HCT116 (cell line): ENCODE results near the gene SLC26A2. TPM values are rescaled to one million over a fixed set of nuclear protein-coding genes. Genes with fewer than 3 reads are reported as not detected.

Experiments used
- ATAC-seq: fragments of 200-7000 bp; cut with Tn5 transposase; 2 replicates; pipeline ENCODE4 v1.9.1; 2020; ENCODE audit warnings: mild to moderate bottlenecking, moderate library complexity
- BruUV-seq: library from RNA; stranded (reverse); fragments of 400-500 nt; replicated peaks from 2 replicates; lab custom pipeline; 2021; lab: Mats Ljungman, UMichigan
- CTCF ChIA-PET: fragments of 300-600 bp; sonication (Branson Sonifier 250); formaldehyde crosslinking; loops from one replicate; lab custom pipeline; 2021; ENCODE audit warnings: antibody characterized with exemption; lab: Charles Lee
- POLR2A ChIA-PET: fragments of 300-600, 350-600 bp; sonication (Branson Sonifier 250); formaldehyde crosslinking; loops from one replicate; lab custom pipeline; 2021; ENCODE audit warnings: antibody characterized with exemption; lab: Charles Lee
- RAD21 ChIA-PET, 2 experiments: fragments of 300-600 bp; sonication (Branson Sonifier 250); formaldehyde crosslinking; loops; one replicate each; lab custom pipeline; 2023; ENCODE audit warnings: low total read pairs in 2 of 2; ENCODE audit not compliant: uncharacterized antibody in 2 of 2, unreplicated experiment in 2 of 2, low non-redundant PET in 1 of 2; lab: Charles Lee
- DNase-seq: peaks from one replicate; pipeline ENCODE4 v3.0.0-alpha.2; 2010; ENCODE audit warnings: low read depth, low spot score
- H2AFZ ChIP-seq: fragments of 200-600 bp; shearing (Covaris generic), sonication (generic); 2 replicates; pipeline ENCODE4 v1.6.1; 2017; ENCODE audit warnings: low read depth, mixed run types, mixed read lengths, antibody characterized with exemption, low read length; ENCODE audit not compliant: poor library complexity, severe bottlenecking
- H3K27ac ChIP-seq: 2 replicates; pipeline ENCODE4 v1.5.1; 2012; ENCODE audit warnings: low read depth, low read length
- H3K27me3 ChIP-seq: fragments of 200-600 bp; sonication (generic); 2 replicates; pipeline ENCODE4 v1.6.1; 2016; ENCODE audit warnings: mixed run types, low read length, mixed read lengths; ENCODE audit not compliant: insufficient read depth
- H3K36me3 ChIP-seq, 2 experiments: fragments of 200-500 bp in 1 of 2; fragments of 200-600 bp in 1 of 2; sonication (Bioruptor generic) in 1 of 2; sonication (generic) in 1 of 2; 2 replicates each; pipeline versions ENCODE4 v1.5.1 to v1.6.1; 2014 to 2016; ENCODE audit warnings: low read length in 2 of 2, inconsistent platforms in 1 of 2, mixed read lengths in 1 of 2, mixed run types in 1 of 2; ENCODE audit not compliant: insufficient read depth in 2 of 2, control insufficient read depth in 1 of 2
- H3K4me1 ChIP-seq, 2 experiments: fragments of 200-600 bp in 1 of 2; sonication (generic) in 1 of 2; 2 replicates each; pipeline versions ENCODE4 v1.5.1 to v1.6.1; 2012 to 2017; ENCODE audit warnings: low read length in 2 of 2, inconsistent platforms in 1 of 2, mild to moderate bottlenecking in 1 of 2, mixed read lengths in 1 of 2, mixed run types in 1 of 2, moderate library complexity in 1 of 2; ENCODE audit not compliant: insufficient read depth in 2 of 2, control insufficient read depth in 1 of 2
- H3K4me2 ChIP-seq: fragments of 200-600 bp; sonication (generic); 2 replicates; pipeline ENCODE4 v1.6.1; 2017; ENCODE audit warnings: mixed run types, low read length, mixed read lengths
- H3K4me3 ChIP-seq, 2 experiments: fragments of 200-600 bp in 1 of 2; sonication (generic) in 1 of 2; replicated peaks in 1 of 2; 2 replicates each; pipeline ENCODE4 v1.5.1; 2011 to 2016; ENCODE audit warnings: low read length in 2 of 2, control low read depth in 1 of 2, low read depth in 1 of 2, mild to moderate bottlenecking in 1 of 2, mixed read lengths in 1 of 2, mixed run types in 1 of 2
- H3K79me2 ChIP-seq: fragments of 200-600 bp; sonication (generic); 2 replicates; pipeline ENCODE4 v1.6.1; 2017; ENCODE audit warnings: mild to moderate bottlenecking, mixed run types, low read length, moderate library complexity, mixed read lengths; ENCODE audit not compliant: insufficient read depth
- H3K9ac ChIP-seq: fragments of 200-600 bp; sonication (generic); 2 replicates; pipeline ENCODE4 v1.6.1; 2016; ENCODE audit warnings: low read length, mixed read lengths
- H3K9me2 ChIP-seq: fragments of 200-600 bp; sonication (generic), shearing (Covaris generic); 2 replicates; pipeline ENCODE4 v1.6.1; 2017; ENCODE audit warnings: mixed run types, mild to moderate bottlenecking, moderate library complexity; ENCODE audit not compliant: insufficient read depth
- H3K9me3 ChIP-seq, 2 experiments: fragments of 200-500 bp in 1 of 2; fragments of 200-600 bp in 1 of 2; sonication (Bioruptor generic) in 1 of 2; sonication (generic) in 1 of 2; 2 replicates each; pipeline ENCODE4 v1.6.1; 2014 to 2017; ENCODE audit warnings: low read length in 2 of 2, mixed read lengths in 2 of 2, inconsistent platforms in 1 of 2, low read depth in 1 of 2, mild to moderate bottlenecking in 1 of 2, mixed run types in 1 of 2, moderate library complexity in 1 of 2; ENCODE audit not compliant: control insufficient read depth in 1 of 2, insufficient read depth in 1 of 2
- H4K20me1 ChIP-seq: fragments of 200-600 bp; sonication (generic), shearing (Covaris generic); 2 replicates; pipeline ENCODE4 v1.6.1; 2017; ENCODE audit warnings: mixed run types, mild to moderate bottlenecking, moderate library complexity; ENCODE audit not compliant: insufficient read depth
- ATF3 ChIP-seq: IDR thresholded peaks from 2 replicates; pipeline ENCODE4 v1.6.1; 2012
- CBX3 ChIP-seq: IDR thresholded peaks from 2 replicates; pipeline ENCODE4 v1.6.1; 2012; ENCODE audit warnings: low read depth
- EGR1 ChIP-seq: IDR thresholded peaks from 2 replicates; pipeline ENCODE4 v1.6.1; 2012; ENCODE audit warnings: low read depth
- EZH2 ChIP-seq: fragments of 200-600 bp; sonication (generic); IDR thresholded peaks from 2 replicates; pipeline ENCODE4 v1.6.1; 2017; ENCODE audit warnings: antibody characterized with exemption, mixed run types
- POLR2AphosphoS5 ChIP-seq: IDR thresholded peaks from 2 replicates; pipeline ENCODE4 v1.6.1; 2011; ENCODE audit warnings: mild to moderate bottlenecking, low read depth, low read length, moderate library complexity
- REST ChIP-seq: IDR thresholded peaks from 2 replicates; pipeline ENCODE4 v1.6.1; 2012; ENCODE audit warnings: low read depth
- SIN3A ChIP-seq: IDR thresholded peaks from 2 replicates; pipeline ENCODE4 v1.6.1; 2012; ENCODE audit warnings: low read depth
- TCF7L2 ChIP-seq: IDR thresholded peaks from 2 replicates; pipeline ENCODE4 v1.7.0; 2011; ENCODE audit warnings: borderline replicate concordance, inconsistent platforms; ENCODE audit not compliant: insufficient read depth, insufficient read length; ENCODE audit errors: extremely low read depth
- ZFX ChIP-seq: fragments of 450-650 bp; IDR thresholded peaks from 2 replicates; pipeline ENCODE4 v1.6.1; 2017
- intact Hi-C: fragments of 100-400 bp; cut with micrococcal nuclease; formaldehyde crosslinking; loops from 2 replicates; pipeline ENCODE4 v1.10.0; 2022
- total RNA-seq: library from RNA; stranded (reverse); gene quantifications from one replicate; pipeline ENCODE4 v1.2.1, GENCODE V29; 2021; ENCODE audit not compliant: unreplicated experiment
- TF ChIP-seq, protein P1 (sequence below), 3 experiments: fragments of 200-600 bp in 1 of 3; sonication (generic) in 1 of 3; IDR thresholded peaks in 2 of 3; conservative IDR thresholded peaks in 1 of 3; 2 replicates each; pipeline ENCODE4 v1.5.1; 2012 to 2017; ENCODE audit warnings: low read depth in 2 of 3, low read length in 2 of 3, antibody characterized with exemption in 1 of 3, borderline replicate concordance in 1 of 3, control low read depth in 1 of 3, mild to moderate bottlenecking in 1 of 3, mixed read lengths in 1 of 3, mixed run types in 1 of 3, moderate library complexity in 1 of 3; ENCODE audit not compliant: insufficient read depth in 1 of 3

SLC26A2 gene
- total RNA-seq, 1 experiment from 2014 or later = 7.8 TPM

DNA sequence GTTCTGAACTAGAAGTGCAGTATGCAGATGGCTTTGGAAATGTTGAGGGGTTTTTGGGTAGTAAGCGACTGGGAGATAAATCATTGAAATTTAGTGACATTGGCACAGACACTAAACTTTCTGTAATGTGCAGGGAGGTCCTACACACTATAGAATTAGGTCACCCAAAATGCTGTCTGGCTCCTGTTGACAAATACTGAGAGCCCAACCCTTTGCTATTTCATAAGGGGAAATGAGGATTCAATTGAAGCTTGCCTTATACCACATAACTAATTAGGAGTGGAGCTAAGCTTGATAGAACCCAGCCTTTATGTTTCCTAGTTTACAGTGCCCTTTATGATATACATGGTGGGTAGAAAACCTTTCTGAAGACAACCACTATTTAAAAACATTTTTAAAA lies 62.6 kb downstream of the SLC26A2 start:
- Histone ChIP-seq H3K4me3 (no peak overlapping the region), H2AFZ (no peak overlapping the region), H3K4me1 (peaks cover 41 to 59% of the 10 kb centered on the region in 2 experiments), H3K27me3 (no peaks in the 10 kb centered on the region), H3K4me2 (peak overlapping the region; percentile 76), H3K79me2 (peaks cover 74% of the 10 kb centered on the region), H3K9ac (peak overlapping the region; percentile 55; the same call in 1 of the 2 replicates), H3K36me3 (peaks cover 27 to 61% of the 10 kb centered on the region in 2 experiments), H3K9me3 (no peaks in the 10 kb centered on the region), H3K9me2 (no peaks in the 10 kb centered on the region), H4K20me1 (no peaks in the 10 kb centered on the region), H3K27ac (peak overlapping the region; percentile 93)
- DNase-seq (no peak), ATAC-seq (no peak)
- TF ChIP-seq REST (no peak), EZH2 (no peak), POLR2AphosphoS5 (no peak), CBX3 (no peak), ATF3 (no peak), ZFX (no peak), EGR1 (no peak), TCF7L2 (no peak), SIN3A (no peak)
- TF ChIP-seq, protein P1, sequence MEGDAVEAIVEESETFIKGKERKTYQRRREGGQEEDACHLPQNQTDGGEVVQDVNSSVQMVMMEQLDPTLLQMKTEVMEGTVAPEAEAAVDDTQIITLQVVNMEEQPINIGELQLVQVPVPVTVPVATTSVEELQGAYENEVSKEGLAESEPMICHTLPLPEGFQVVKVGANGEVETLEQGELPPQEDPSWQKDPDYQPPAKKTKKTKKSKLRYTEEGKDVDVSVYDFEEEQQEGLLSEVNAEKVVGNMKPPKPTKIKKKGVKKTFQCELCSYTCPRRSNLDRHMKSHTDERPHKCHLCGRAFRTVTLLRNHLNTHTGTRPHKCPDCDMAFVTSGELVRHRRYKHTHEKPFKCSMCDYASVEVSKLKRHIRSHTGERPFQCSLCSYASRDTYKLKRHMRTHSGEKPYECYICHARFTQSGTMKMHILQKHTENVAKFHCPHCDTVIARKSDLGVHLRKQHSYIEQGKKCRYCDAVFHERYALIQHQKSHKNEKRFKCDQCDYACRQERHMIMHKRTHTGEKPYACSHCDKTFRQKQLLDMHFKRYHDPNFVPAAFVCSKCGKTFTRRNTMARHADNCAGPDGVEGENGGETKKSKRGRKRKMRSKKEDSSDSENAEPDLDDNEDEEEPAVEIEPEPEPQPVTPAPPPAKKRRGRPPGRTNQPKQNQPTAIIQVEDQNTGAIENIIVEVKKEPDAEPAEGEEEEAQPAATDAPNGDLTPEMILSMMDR (IDR thresholded peaks at IDR 0.05 in 2 of 3, conservative IDR thresholded peaks at IDR 0.05 in 1 of 3; ENCODE audit: borderline replicate concordance in 1 of 3, insufficient read depth in 1 of 3, low read depth in 2 of 3, low read length in 2 of 3) = no peak
- CTCF ChIA-PET = no interaction called here
- no TSS peak for BruUV-seq
- intact Hi-C loops = no loop called here
- RAD21 ChIA-PET = interaction anchor here in 1 of 2 experiments (1.1 kb wide), 1 partner anchor 23 kb away, joined by 3 read pairs; the partner anchor contains the start of genes HMGXB3 and TIGD6
- POLR2A ChIA-PET = interaction anchor here (1.2 kb wide), 1 partner anchor 22 kb away, joined by 3 read pairs; the partner anchor contains the start of genes HMGXB3 and TIGD6
